Lower lobe of right lung (tissue), 2 donors: ENCODE measurements around the gene GATA5. TPM values are rescaled to one million over a fixed set of nuclear protein-coding genes. Genes with fewer than 3 reads are reported as not detected.

ENCODE experiments used
- ATAC-seq, 2 donors: fragments of 200-7000 bp; cut with Tn5 transposase; one replicate each; pipeline ENCODE4 v1.9.1; 2020 to 2022; ENCODE audit warnings: mild to moderate bottlenecking in 2 of 2, moderate library complexity in 2 of 2
- DNase-seq: peaks from one replicate; pipeline ENCODE4 v3.0.0-alpha.2; 2020
- H3K27ac ChIP-seq: fragments of 200-600 bp; one replicate; pipeline ENCODE4 v1.8.0; 2022
- H3K27me3 ChIP-seq: fragments of 200-600 bp; one replicate; pipeline ENCODE4 v1.8.0; 2022; ENCODE audit warnings: low read depth
- H3K36me3 ChIP-seq: fragments of 200-600 bp; one replicate; pipeline ENCODE4 v1.8.0; 2022; ENCODE audit warnings: mild to moderate bottlenecking
- H3K4me1 ChIP-seq: fragments of 200-600 bp; one replicate; pipeline ENCODE4 v1.8.0; 2022
- H3K4me3 ChIP-seq: fragments of 200-600 bp; one replicate; pipeline ENCODE4 v1.8.0; 2022; ENCODE audit warnings: mild to moderate bottlenecking
- H3K9me3 ChIP-seq: fragments of 200-600 bp; one replicate; pipeline ENCODE4 v1.8.0; 2022
- CTCF ChIP-seq: fragments of 200-600 bp; IDR thresholded peaks from one replicate; pipeline ENCODE4 v1.8.0; 2022; ENCODE audit warnings: antibody characterized with exemption, mild to moderate bottlenecking
- intact Hi-C: fragments of 100-400 bp; cut with DNase I; formaldehyde crosslinking; loops from one replicate; pipeline ENCODE4 v1.11.0; 2022
- total RNA-seq: library from RNA; stranded (reverse); fragmentation: NEBNext Ultra II Directional; extraction: Animal tissue kit (Norgen Biotek cat#: 25700); gene quantifications from one replicate; pipeline ENCODE4 v1.2.1, GENCODE V29; 2021
- donor health status: DM: no; HTN: yes; CAD: no; lungs with severe emphysema.

GATA5 gene
- total RNA-seq, 1 donor from 2014 or later: 1.8 TPM

- Histone ChIP-seq H3K27me3 (peaks cover 12% of the 10 kb centered on the region), H3K9me3 (no peaks in the 10 kb centered on the region), H3K36me3 (no peaks in the 10 kb centered on the region), H3K4me3 (no peak overlapping the region), H3K4me1 (peaks cover 6% of the 10 kb centered on the region), H3K27ac (no peak overlapping the region)
- ATAC-seq: no peak
- TF ChIP-seq CTCF: no peak
- DNase-seq: no peak
- intact Hi-C loops: no loop called here
Observed at GRCh38 chr20:62437496-62437895, 38.3 kb downstream of the GATA5 start.

- no peak overlapping the region for H3K27ac ChIP-seq
Observed at GRCh38 chr20:62436692-62437091, 39.1 kb downstream of the GATA5 start.

GRCh38 chr20:62433658-62434497 lies 41.9 kb downstream of the GATA5 start:
- H3K27me3 ChIP-seq: peaks cover 12% of the 10 kb centered on the region

More at GRCh38 chr20:62436692-62437091, 39.1 kb downstream of the GATA5 start:
- Histone ChIP-seq H3K4me3 (no peak overlapping the region), H3K9me3 (no peaks in the 10 kb centered on the region), H3K36me3 (no peaks in the 10 kb centered on the region), H3K4me1 (peaks cover 6% of the 10 kb centered on the region), H3K27me3 (peaks cover 12% of the 10 kb centered on the region)
- ATAC-seq: no peak
- DNase-seq: no peak
- TF ChIP-seq CTCF: no peak
- intact Hi-C loops: no loop called here

GRCh38 chr20:62430866-62431447 lies 44.8 kb downstream of the GATA5 start:
- Histone ChIP-seq H3K36me3 (no peaks in the 10 kb centered on the region), H3K4me1 (peaks cover 9% of the 10 kb centered on the region), H3K27ac (no peak overlapping the region), H3K4me3 (no peak overlapping the region), H3K27me3 (peaks cover 11% of the 10 kb centered on the region), H3K9me3 (no peaks in the 10 kb centered on the region)
- intact Hi-C loops: no loop called here
- no peak for ATAC-seq
- no peak for TF ChIP-seq CTCF
- no peak for DNase-seq

More at GRCh38 chr20:62433658-62434497, 41.9 kb downstream of the GATA5 start:
- DNase-seq (no peak), ATAC-seq (peak in 1 of 2 donors; percentile 28)
- Histone ChIP-seq H3K4me3 (no peak overlapping the region), H3K9me3 (no peaks in the 10 kb centered on the region), H3K27ac (no peak overlapping the region), H3K4me1 (peaks cover 6% of the 10 kb centered on the region), H3K36me3 (no peaks in the 10 kb centered on the region)
- intact Hi-C loops: no loop called here
- no peak for TF ChIP-seq CTCF

- H3K9me3 ChIP-seq: no peaks in the 10 kb centered on the region
- no peak for TF ChIP-seq CTCF
- H3K36me3 ChIP-seq: no peaks in the 10 kb centered on the region
- peaks cover 11% of the 10 kb centered on the region for H3K27me3 ChIP-seq
- DNase-seq (no peak), ATAC-seq (no peak)
- intact Hi-C loops: no loop called here
- no peak overlapping the region for H3K4me3 ChIP-seq
- no peak overlapping the region for H3K27ac ChIP-seq
- H3K4me1 ChIP-seq: peaks cover 9% of the 10 kb centered on the region
Observed at GRCh38 chr20:62430311-62430853, 45.4 kb downstream of the GATA5 start.
